AG10803 (cell line): ENCODE measurements around the gene HS3ST2.
"Not testable (repeated sequence)": the region's sequence is repeated elsewhere in the genome, so short reads cannot be mapped to it uniquely, and the experiment has no call there.

ENCODE experiments used
- DNase-seq: peaks from one replicate; pipeline ENCODE4 v3.0.0; 2010; ENCODE audit warnings: low read depth
- H3K4me3 ChIP-seq: 2 replicates; pipeline ENCODE4 v1.5.1; 2011; ENCODE audit warnings: mild to moderate bottlenecking, low read length, control low read depth
- TF ChIP-seq, protein P1 (sequence below): conservative IDR thresholded peaks from 2 replicates; pipeline ENCODE4 v1.5.1; 2011; ENCODE audit warnings: mild to moderate bottlenecking, low read length, control low read depth, inconsistent platforms

The HS3ST2 gene

DNA sequence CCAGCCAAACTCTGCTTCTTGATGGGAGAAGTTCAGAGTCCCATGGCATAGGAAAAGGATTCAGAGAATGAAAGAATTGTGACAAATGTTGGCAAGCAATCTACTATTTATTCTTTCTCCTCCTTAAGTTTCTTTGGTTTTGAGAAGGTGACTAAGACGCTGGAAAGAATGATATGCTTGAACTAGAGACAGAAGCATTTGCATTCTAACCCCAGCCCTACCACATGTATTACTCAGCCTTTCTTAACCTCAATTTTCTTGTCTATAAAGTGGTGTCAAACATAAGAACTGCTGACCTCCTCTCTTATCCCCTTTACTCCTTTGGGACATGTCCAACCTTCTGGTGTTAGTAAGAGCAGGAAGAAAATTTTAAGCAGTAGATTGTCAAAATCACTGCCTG lies 124.7 kb downstream of the HS3ST2 start:
- no peak for DNase-seq
- TF ChIP-seq, protein P1, sequence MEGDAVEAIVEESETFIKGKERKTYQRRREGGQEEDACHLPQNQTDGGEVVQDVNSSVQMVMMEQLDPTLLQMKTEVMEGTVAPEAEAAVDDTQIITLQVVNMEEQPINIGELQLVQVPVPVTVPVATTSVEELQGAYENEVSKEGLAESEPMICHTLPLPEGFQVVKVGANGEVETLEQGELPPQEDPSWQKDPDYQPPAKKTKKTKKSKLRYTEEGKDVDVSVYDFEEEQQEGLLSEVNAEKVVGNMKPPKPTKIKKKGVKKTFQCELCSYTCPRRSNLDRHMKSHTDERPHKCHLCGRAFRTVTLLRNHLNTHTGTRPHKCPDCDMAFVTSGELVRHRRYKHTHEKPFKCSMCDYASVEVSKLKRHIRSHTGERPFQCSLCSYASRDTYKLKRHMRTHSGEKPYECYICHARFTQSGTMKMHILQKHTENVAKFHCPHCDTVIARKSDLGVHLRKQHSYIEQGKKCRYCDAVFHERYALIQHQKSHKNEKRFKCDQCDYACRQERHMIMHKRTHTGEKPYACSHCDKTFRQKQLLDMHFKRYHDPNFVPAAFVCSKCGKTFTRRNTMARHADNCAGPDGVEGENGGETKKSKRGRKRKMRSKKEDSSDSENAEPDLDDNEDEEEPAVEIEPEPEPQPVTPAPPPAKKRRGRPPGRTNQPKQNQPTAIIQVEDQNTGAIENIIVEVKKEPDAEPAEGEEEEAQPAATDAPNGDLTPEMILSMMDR: no peak
- no peak overlapping the region for H3K4me3 ChIP-seq

DNA sequence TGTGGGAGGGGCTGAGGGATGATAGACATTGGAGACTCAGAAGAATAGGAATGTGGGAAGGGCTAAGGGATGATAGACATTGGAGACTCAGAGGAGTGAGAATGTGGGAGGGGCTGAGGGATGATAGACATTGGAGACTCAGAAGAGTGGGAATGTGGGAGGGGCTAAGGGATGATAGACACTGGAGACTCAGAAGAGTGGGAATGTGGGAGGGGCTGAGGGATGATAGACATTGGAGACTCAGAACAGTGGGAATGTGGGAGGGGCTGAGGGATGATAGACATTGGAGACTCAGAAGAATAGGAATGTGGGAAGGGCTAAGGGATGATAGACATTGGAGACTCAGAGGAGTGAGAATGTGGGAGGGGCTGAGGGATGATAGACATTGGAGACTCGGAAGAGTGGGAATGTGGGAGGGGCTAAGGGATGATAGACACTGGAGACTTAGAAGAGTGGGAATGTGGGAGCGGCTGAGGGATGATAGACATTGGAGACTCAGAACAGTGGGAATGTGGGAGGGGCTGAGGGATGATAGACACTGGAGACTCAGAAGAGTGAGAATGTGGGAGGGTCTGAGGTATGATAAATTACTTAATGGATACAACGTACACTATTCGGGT lies 125.9 kb downstream of the HS3ST2 start:
- H3K4me3 ChIP-seq, DNase-seq: not testable (repeated sequence)

DNA sequence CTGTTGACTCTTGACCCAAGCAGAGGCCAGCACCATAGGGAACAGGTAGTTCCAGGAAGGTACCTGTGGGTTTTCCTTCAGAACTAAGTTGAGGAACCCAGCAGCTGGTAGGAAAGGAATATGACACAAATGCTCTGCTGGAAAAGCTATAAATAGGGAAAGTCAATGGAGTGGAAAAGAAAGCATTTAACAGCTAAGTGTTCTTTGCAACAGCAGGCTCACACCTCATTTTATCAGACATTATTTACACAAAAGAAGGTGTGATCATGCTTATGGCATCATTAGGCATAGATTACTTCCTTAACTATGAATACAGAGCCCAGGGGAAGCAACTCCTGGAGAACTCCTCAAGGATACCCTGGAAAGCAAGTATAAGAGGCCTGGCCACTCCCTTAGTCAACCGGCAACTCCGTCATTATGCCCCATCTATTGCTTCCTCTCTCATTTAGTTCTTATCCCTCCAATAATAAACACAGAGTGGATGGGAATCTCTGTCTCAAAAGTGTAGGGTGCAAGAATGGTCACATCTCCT lies 128.1 kb downstream of the HS3ST2 start:
- TF ChIP-seq, protein P1: no peak
- no peak for DNase-seq
- H3K4me3 ChIP-seq: no peak overlapping the region

DNA sequence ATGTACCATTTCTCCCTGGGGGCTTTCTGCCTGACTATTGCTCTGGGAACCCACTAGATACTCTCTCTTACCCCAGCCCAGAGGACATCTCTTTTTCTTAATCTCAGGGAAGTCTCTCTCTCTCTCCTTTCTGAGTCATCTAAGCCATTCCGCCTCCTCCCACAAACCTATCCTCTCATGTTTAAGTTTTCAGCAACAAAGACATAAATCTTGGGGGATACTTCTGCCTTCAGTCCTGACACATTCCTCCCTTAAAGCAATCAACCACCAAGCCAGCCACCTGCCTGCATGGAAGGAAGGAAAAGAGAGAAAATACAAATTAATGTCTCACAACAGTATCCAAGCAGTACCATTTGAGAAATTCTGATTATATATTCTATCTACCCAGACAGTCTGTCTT lies 128.8 kb downstream of the HS3ST2 start:
- DNase-seq: no peak
- no peak overlapping the region for H3K4me3 ChIP-seq
- TF ChIP-seq, protein P1: no peak

DNA sequence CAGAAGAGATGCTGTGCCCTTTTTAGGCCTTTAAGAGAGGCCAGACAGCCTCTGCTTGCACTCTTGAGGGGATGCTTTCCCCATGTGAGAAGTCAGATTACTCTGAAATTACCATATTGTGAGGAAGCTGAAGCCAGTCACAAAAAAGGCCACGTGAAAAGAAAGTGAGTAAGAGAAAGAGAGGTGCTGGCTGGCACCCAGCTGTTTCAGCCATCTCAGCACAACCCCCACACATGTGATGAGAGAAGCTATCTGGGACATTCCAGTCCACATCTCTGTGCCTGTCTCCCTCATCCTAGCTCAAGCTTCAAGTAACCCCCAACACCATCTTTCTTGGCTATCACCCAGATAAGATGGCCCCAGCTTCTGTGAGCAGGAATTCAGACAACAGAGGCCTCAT lies 131.4 kb downstream of the HS3ST2 start:
- no peak overlapping the region for H3K4me3 ChIP-seq
- no peak for DNase-seq
- TF ChIP-seq, protein P1: no peak

DNA sequence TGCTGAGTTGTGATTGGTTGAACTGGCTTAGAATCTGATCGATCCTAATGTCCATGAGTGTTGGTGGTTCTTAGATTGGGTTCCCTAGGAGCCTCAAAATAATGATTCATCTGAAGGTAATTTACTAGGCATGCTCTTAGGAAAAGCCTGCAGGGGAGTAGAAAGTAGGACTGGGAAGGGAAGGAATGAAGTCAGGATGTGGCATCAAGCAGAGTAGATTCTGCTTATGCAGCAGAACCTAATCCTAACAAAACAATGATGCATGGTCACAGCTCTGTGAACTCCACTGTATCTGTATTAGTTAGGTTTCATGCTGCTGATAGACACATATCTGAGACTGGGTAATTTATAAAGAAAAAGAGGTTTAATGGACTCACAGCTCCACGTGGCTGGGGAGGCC lies 132.5 kb downstream of the HS3ST2 start:
- no peak for DNase-seq
- no peak overlapping the region for H3K4me3 ChIP-seq
- TF ChIP-seq, protein P1: no peak

DNA sequence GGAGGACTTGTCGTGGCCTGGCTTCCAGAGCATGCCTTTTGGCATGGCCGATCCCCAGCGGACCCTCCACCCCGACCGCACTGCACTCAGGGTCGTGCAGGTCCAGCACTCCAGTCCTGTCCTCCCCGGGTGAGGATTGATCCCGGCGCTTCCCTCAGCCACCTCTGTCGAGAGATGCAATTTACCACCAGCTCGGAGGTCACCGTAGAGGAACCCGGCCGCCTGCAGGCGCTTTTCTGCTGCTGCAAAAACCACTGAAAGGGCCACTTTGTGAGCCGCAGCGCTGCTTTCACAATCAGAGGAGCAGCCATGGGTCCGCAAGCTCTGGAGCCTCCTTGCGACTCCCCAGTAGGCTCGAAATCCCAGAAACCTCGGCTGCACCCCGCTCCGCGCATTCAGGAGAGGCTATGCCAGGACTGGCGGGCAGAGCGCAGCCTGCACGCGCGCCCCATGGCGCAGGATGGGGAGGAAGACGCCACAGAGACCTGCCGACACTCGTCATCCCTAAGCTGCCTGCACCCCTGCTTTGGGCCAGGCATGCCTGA lies 134.2 kb downstream of the HS3ST2 start:
- TF ChIP-seq, protein P1: 0 out of 2 replicates have a peak, but pooled peaks have one; percentile 1

More for the DNA sequence above, 134.2 kb downstream of the HS3ST2 start:
- no peak for DNase-seq
- H3K4me3 ChIP-seq: peak overlapping the region; percentile 22; the same call in 1 of the 2 replicates
